Stimulated activated CD4-positive, alpha-beta T cell treated with anti-CD3 and anti-CD28 coated beads, Interleukin-4, amount 100 ng/mL, for 4 hours (primary cell): ENCODE results near the gene RETREG3.
"Not testable (repeated sequence)": the region's sequence is repeated elsewhere in the genome, so short reads cannot be mapped to it uniquely, and the experiment has no call there.

Experiments
- DNase-seq, 2 experiments: peaks; one replicate each; pipeline ENCODE4 v3.0.0-alpha.2; 2020

The RETREG3 gene

GRCh38 chr17:42568341-42569111, 40.6 kb downstream of the RETREG3 start:
- DNase-seq = no peak

DNA sequence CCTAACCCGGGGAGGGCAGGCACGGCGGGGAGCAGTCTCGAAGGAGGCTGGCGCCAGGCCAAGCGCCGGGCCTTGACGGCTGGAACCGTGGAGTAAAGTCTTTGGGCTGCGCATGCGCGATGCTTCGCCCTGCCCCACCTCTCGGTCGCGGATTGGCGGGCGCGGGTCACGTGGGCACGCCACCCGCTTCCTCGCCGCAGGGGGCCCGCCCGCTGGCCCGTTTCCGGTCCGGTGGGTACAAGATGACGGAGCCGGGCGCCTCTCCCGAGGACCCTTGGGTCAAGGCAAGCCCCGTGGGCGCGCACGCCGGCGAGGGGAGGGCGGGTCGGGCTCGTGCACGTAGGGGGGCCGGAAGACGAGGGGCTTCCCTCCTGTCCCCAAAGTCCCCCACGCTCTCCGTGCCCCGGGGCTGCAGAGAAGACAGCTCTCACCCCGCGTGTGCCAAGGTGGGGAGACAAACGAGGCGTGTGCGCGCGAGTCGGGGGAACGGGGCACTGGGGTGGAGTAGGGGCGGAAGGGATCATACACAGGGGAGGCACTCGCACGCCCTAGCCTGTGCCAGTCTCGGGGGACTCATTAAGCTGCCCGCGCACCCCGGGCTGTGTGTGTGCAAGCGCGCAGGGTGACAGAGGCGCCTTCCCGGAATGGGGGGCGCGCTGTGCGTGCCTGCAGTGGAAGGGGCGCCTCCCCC, 42.1 kb downstream of the RETREG3 start, which contains the start of gene MLX:
Gene MLX (plus strand): TSS at position 218 of the 691 bp plus-strand sequence. CDS start 25 bp downstream, at position 243.
- DNase-seq = peak; percentile 88 to 91

DNA sequence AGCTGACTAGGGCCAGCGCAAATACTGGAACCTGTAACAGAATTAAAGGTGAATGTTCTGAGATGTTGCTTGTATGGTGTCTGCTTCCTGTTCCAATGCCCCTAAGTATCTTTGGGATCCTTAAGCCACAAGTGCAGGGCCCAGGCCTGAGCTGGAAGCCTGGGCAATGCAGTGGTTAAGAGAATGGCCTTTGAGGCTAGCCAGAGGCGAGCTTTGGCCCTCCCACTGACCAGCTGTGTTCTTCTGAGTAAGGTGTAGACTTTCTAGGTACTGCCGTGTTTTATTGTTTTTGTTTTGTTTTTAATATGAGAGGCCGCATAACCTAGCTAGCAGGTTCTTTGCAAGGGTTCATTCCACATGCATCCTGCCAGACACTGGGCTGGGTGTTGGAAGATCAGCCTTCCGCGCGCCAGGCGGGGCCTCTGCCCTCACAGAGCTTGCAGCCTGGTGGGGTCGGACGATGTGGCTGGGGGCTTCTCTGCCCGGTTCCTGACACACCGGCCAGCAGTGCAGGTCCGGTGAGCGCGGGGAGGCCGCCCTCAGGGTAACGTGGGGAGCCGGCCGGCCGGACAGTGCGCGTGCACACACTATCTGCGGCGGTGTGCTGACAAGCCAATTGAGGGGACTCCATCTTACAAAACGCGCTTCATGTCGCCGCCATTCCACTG, 42.8 kb downstream of the RETREG3 start:
- DNase-seq = no peak

GRCh38 chr17:42565523-42566214, 43.5 kb downstream of the RETREG3 start:
- no peak for DNase-seq

DNA sequence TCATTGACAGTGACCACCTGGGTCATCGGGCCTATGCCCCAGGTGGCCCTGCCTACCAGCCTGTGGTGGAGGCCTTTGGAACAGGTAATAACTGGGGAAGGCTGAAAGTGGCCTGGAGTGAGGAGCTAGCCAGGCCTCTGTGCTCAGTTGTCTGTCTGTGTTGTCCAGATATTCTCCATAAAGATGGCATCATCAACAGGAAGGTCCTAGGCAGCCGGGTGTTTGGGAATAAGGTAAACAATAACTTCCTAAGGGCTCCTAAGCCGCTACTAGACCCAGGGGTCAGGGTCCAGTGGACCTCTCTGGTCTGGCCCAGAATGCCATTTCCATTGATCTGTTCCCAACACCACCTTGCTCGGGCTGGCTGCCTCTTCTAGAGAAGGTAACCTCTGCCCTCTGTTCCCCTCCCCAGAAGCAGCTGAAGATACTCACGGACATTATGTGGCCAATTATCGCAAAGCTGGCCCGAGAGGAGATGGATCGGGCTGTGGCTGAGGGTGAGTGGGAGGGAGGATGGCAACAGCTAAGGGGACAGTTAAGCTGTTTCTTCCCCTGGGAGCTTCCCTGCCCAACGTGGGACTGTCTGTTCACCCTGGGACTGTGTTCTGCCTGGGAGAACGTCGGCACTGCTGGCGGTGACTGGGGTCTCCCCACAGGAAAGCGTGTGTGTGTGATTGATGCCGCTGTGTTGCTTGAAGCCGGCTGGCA, 44.2 kb downstream of the RETREG3 start:
- DNase-seq = no peak

- DNase-seq = no peak
Observed at GRCh38 chr17:42563950-42564349, 45.2 kb downstream of the RETREG3 start.

GRCh38 chr17:42563543-42563942, 45.6 kb downstream of the RETREG3 start:
- no peak for DNase-seq

DNA sequence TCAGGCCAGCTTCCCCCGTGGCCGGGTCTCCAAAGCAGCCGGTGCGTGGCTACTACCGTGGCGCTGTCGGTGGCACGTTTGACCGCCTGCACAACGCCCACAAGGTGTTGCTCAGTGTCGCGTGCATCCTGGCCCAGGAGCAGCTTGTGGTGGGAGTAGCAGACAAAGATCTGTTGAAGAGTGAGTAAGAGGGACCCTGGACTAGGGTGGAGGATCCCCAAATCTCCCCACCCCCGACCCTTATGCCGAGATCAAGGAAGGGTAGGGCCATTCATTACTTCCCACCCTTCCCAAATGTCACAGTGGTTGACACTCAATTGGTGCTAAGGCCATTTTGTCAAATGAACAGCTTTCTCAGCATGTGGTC, 46.0 kb downstream of the RETREG3 start:
- no peak for DNase-seq

- peak in 1 of 2 experiments; percentile 24 for DNase-seq
Observed at GRCh38 chr17:42562388-42563142, 46.6 kb downstream of the RETREG3 start.

DNA sequence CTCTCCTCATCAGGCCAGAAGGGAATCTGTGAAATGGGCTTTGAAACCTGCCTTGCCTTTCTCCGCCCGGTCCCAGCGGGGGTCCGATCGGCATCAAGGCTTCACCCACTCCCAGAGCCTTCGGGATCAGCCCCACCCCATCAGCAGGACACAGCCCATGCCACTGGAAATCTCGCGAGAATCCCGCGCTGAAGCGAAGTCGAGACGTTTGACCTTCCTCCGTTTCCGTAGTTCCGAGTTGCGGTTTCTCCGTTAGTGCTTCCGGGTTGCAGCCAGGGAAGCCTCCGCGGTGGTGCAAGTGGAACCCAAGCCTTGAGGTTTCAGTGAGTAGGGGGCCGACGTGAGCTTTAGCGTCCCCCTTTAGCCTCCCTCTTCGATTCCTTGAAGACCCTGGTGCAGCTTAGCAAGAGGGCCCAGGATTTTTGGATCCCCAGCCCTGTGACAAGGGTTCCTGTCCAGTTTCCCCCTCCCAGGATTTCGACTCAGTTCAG, 47.2 kb downstream of the RETREG3 start, which contains the start of gene COASY:
Gene COASY (plus strand): TSS at position 252 of the 491 bp plus-strand sequence. CDS start 475 bp downstream, outside the sequence.
- peak; percentile 88 to 90 for DNase-seq

DNA sequence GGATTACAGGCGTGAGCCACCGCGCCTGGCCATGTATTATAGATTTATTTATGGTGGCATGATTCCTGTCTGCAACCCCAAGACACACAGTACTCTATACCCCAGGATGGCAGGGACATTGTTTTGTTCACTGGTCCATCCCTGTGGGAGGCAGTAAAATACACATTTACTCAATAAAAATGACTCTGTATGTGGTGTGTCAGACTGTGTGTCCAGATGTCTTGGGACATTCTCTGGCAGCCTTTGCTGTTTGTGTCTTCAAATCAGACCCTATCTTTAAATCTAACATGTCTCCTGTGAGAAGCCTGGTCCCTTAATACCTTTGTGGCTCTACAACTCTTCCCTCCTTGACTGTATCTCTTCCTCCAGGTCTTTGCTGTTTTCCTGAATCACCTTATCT, 48.9 kb downstream of the RETREG3 start:
- DNase-seq = no peak

GRCh38 chr17:42559075-42559474, 50.1 kb downstream of the RETREG3 start:
- no peak for DNase-seq

GRCh38 chr17:42555961-42556617, 53.1 kb downstream of the RETREG3 start:
- not testable (repeated sequence) for DNase-seq

- DNase-seq = no peak
Observed at GRCh38 chr17:42555122-42555622, 54.0 kb downstream of the RETREG3 start.

DNA sequence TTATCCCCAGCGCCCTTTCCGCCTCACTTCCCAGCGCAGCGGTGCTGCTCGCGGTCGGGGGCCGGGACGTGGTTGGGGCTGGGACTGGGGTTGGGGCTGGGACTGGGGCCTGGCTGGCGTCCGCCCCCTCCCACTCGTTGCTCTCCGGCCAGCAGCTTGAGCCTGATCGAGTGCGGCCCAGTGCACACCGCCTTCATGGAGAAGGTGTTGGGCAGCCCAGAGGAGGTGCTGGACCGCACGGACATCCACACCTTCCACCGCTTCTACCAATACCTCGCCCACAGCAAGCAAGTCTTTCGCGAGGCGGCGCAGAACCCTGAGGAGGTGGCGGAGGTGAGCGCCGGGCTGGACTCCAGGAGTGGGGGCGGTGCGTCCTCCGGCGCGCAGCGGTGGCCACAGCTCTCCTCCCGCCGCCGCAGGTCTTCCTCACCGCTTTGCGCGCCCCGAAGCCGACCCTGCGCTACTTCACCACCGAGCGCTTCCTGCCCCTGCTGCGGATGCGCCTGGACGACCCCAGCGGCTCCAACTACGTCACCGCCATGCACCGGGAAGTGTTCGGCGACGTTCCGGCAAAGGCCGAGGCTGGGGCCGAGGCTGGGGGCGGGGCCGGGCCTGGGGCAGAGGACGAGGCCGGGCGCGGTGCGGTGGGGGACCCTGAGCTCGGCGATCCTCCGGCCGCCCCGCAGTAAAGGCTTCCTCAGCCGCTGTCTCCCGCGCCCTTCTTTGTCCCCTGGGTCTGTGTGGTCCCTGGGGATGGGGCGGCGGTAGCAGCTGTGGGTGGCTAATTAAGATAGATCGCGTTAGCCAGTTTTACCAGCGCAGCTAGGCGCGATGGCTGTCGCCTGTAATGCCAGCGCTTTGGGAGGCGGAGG, 54.7 kb downstream of the RETREG3 start:
- DNase-seq = peak; percentile 65 to 72

DNA sequence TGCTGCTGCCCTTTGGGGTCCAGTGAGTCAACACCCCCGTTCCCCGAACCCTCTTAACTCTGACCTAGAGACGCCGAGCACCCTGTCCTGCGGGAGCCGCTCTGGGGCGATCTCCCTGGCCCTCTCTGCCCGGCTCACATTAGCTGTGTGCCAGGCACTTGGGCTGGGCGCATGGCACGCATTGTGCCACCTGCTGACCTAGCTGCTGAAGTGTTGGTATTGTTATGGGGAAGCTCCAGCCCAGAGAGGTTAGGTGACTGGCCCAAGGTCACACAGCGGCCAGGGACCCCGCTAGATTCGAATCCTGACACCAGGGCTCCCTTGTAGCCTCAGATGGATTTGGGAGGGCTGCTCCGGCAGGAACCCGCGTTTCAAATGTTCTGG, 55.3 kb downstream of the RETREG3 start:
- DNase-seq = no peak

DNA sequence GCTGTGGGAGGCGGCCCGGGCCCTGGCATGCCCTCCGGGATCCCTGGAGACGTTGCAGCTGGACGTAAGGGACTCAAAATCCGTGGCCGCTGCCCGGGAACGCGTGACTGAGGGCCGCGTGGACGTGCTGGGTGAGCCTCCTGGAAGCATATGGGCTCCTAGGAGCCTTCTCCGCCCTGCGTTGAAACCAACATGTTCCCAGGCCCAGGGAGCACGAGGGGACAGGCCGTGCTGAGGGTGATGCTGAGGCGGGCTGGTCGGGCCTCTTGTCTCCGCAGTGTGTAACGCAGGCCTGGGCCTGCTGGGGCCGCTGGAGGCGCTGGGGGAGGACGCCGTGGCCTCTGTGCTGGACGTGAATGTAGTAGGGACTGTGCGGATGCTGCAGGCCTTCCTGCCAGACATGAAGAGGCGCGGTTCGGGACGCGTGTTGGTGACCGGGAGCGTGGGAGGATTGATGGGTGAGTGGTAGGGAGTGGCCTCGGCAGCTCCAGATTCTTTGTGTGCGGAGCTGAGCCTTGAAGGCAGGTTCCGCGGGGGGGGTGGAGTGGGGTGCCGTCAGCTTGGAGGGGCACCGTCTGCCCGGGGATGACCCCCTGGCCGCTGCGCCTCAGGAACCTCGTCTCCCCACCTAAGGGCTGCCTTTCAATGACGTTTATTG, 55.9 kb downstream of the RETREG3 start:
- no peak for DNase-seq

DNA sequence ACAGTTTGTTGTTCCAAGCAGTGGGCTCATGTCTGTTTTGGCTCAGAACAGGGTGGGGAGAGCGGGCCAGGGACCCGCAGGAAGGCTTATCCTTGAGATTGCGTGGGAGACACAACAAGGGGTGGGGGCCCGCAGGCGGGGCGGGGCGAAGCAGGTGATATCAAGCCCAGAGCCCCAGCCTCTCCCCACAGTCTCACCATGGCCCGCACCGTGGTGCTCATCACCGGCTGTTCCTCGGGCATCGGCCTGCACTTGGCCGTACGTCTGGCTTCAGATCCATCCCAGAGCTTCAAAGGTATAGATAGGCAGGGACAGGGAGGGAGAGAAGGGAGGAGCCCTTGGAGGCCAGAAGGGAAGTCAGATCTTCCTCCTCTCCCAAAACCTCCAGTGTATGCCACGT, 56.4 kb downstream of the RETREG3 start, which contains the start of gene HSD17B1:
Gene HSD17B1 (plus strand): TSS at position 188 of the 400 bp plus-strand sequence. CDS start 11 bp downstream, at position 199.
- DNase-seq = not testable (repeated sequence)
